GM12874 (cell line): ENCODE data around the gene RASSF1.

Source experiments
- CTCF ChIP-seq: IDR thresholded peaks from 2 replicates; pipeline ENCODE4 v1.5.1; 2011; ENCODE audit warnings: low read depth, mild to moderate bottlenecking, control low read depth, low read length, moderate library complexity; ENCODE audit not compliant: insufficient read depth

RASSF1 gene

DNA sequence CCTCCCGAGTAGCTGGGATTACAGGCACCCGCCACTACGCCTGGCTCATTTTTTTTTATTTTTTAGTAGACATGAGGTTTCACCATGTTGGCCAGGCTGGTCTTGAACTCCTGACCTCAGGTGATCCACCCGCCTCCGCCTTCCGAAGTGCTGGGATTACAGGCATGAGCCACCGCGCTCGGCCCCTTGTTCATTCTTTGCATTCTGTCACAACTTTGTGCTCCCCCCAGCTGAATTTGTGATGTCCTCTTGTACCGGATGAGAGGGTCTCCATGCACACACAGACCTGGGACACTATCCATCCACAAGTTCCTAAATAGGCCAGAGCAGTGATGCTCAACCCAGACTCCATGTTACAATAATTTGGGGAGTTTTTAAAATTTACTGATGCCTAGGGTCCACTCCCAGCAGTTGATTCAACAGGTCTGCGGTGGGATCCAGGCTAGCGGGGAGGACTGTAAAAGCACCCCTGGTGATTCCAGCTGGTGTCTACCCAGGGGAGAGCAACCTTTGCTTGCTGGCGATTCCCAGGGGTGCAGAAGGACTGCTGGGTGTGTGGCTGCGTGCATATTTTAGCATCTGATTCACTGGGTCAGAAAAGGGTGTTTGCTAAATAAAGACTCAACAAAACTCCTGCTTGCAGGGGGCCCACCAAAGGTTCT is 1.0 kb downstream of the RASSF1 start:
- TF ChIP-seq CTCF = no peak

DNA sequence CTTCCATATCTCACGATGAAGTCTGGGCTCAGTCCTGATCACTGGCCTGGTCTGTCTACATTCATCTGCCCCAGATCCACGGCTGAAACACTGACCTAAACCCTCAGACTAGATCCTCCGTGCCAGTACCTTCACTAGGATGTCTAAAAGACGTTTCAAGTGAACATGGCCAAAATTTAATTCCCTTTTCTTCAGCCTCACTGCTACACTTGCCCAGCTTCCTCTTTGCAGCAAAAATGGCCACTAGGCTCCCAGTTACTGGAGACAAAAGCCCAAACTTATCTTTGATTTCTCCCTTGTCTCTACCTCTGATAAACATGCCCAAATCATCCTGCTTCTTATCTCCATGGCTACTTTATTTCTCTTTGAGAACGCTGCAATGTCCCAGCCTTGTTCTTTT is 1.7 kb downstream of the RASSF1 start:
- TF ChIP-seq CTCF = no peak

DNA sequence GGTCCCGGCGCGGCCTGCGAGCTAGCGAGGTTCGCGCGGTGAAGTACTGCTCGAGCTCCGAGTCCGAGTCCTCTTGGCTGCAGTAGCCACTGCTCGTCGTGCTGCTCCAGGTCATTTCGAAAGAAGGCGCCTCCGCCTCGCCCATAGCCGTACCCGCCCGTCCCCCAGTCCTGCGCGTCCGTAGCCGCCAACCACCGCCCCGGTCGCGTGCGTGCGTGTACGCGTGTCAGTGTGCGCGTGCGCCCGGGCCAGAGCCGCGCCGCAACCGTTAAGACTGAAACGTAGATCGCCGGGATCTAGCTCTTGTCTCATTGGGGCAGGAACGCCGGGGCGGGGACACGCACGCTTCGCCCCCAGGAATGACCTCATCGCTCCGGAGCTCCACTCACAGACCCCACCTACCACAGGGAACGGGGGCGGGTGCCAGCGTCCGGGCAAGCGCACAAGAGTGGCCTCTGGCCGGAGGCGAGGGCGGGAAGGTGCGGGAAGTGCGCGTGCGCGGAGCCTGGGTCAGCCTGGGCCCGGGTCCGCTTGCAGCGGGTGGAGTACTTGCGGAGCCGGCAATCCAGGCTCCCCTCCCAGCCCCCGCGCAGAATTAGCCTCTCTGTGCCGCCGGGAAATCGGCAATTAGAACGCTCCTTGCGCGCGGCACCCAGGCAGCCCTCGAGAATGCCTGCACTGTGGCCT is 3.3 kb downstream of the RASSF1 start:
- no peak for TF ChIP-seq CTCF

DNA sequence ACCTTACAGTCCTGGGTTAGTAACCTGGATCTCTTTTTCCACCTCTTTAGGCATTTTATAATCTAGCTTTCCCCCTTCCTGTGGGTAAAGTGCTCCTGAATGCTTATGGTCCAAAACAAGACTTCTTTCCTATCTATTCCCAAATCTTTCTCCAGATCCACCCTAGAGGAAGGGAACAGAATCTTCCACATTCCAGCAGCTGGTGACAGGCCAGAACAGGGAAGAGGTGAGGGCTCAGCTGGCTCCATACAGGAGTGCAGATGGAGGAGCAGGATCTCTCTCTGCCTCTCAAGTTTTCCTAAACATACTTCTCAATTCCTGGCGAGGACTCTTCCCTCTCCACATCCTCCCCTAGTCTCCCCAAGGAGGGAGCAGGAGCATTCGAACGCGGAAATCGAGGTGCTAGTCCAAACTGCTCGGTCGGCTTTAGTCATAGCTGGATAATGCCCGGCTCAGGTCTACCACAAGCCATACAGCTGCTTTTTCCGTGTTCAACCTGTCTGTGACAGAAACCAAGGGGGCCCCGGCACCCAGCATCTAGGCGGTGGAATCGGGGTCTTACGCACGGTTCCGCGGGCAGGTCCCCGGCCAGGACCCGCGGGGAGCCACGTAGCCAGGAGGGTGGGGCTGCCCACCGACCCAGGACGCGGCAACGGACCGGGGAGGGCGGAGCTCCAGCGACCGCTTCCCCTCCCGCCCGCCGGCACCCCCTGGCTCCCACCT is 4.0 kb downstream of the RASSF1 start:
- no peak for TF ChIP-seq CTCF

DNA sequence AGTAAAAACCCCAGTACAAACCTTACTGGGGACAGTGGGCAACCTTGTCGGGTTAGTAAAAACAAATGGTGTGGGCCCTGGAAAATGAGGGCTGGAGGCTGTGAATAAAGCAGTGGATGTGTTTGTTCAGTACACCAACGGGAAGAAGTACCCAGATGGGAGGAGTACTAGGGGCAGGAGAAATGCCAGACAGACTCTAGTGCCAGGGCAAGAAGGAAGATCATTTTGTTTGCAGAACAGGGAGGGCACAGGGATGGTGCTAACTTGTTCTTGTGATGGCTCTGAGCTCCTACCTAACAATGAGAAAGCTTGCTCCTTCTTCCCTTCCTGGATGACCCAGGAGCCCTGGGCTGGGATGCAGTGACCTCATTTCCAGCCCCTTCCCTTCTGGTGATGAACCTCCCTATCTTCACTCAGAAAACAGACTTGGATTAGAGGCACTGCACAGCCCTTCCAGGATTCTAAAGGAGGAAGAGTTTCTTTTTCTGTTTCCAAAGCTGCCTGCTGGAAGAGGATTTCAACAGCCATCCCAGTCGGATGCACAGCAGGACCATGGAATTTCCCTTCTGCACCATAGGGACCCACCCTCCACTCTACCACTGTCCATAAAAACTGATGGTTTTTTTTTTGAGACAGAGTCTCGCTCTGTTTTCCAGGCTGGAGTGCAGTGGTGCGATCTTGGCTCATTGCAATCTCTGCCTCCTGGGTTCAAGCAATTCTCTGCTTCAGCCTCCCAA is 6.1 kb downstream of the RASSF1 start:
- TF ChIP-seq CTCF = no peak

GRCh38 chr3:50333744-50334328 is 6.8 kb downstream of the RASSF1 start:
- no peak for TF ChIP-seq CTCF
